ENCODE data around the gene SLC26A5.

SLC26A5 gene

DNA sequence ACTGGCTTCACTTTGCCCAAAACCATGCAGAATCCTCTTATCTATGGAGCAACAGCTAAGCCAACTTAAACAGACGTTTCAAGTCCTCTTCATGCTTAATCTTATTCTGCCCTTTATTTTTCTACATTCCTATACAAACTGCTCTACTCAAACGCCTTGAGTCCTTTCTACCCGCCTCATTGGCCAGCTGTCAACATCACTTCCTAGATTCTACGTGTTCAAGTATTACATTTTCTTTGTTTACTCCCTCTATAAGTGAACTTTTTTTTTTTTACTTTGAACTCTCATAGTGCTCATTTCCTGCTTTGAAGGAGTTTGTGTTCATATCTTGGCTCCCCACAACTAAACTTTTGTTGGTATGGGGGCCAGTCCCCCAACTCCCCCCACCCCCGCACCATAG, 28.9 kb upstream of the SLC26A5 start:
- no peaks in the 10 kb centered on the region for H3K9me3 ChIP-seq (ENCODE audit: control insufficient read depth, low read length)
- no peak overlapping the region for H3K4me3 ChIP-seq (ENCODE audit: insufficient read depth in 1 of 2, low read depth in 1 of 2, low read length in 2 of 2)
- no peaks in the 10 kb centered on the region for H3K36me3 ChIP-seq (ENCODE audit: control insufficient read depth in 1 of 2, insufficient read depth in 2 of 2, low read depth in 1 of 2, low read length in 2 of 2)
- 65% methylated on average over 4 of the region's 5 CpGs for WGBS
- H2BK5ac ChIP-seq (ENCODE audit: low read depth, low read length, poor library complexity, severe bottlenecking) = no peak overlapping the region
- no peak overlapping the region for H2BK12ac ChIP-seq (ENCODE audit: low read length in 2 of 2)
- H3K27me3 ChIP-seq (ENCODE audit: control insufficient read depth in 1 of 2, insufficient read depth in 1 of 2, low read length in 2 of 2) = no peaks in the 10 kb centered on the region
- H3K79me1 ChIP-seq (replicated peaks; ENCODE audit: low read length, poor library complexity, severe bottlenecking) = no peaks in the 10 kb centered on the region
- no peak overlapping the region for H4K91ac ChIP-seq (ENCODE audit: low read length)
- no peak overlapping the region for H2AK5ac ChIP-seq (ENCODE audit: low read length, severe bottlenecking)
- no peak overlapping the region for H2BK120ac ChIP-seq (ENCODE audit: low read depth, low read length)
- H3K14ac ChIP-seq (ENCODE audit: low read length in 2 of 2) = no peak overlapping the region
- no peak overlapping the region for H3K4me2 ChIP-seq (ENCODE audit: low read length, poor library complexity, severe bottlenecking)
- no peaks in the 10 kb centered on the region for H3K4me1 ChIP-seq (ENCODE audit: control insufficient read depth, insufficient read depth, low read depth, low read length)
- H3K23ac ChIP-seq (ENCODE audit: low read length in 2 of 2) = no peak overlapping the region
- H3K9ac ChIP-seq (ENCODE audit: low read length) = no peak overlapping the region
- no peak overlapping the region for H3K18ac ChIP-seq (ENCODE audit: low read depth in 1 of 2, low read length in 2 of 2)
- no peak overlapping the region for H3K27ac ChIP-seq (ENCODE audit: low read length, poor library complexity, severe bottlenecking)
- H2AFZ ChIP-seq (ENCODE audit: low read depth, low read length) = no peak overlapping the region
- H3K4ac ChIP-seq (ENCODE audit: low read depth in 1 of 2, low read length in 2 of 2) = no peak overlapping the region
- no peak for DNase-seq
- no peak overlapping the region for H2BK15ac ChIP-seq (ENCODE audit: low read depth, poor library complexity, severe bottlenecking)
- H4K8ac ChIP-seq (ENCODE audit: low read length) = no peak overlapping the region

DNA sequence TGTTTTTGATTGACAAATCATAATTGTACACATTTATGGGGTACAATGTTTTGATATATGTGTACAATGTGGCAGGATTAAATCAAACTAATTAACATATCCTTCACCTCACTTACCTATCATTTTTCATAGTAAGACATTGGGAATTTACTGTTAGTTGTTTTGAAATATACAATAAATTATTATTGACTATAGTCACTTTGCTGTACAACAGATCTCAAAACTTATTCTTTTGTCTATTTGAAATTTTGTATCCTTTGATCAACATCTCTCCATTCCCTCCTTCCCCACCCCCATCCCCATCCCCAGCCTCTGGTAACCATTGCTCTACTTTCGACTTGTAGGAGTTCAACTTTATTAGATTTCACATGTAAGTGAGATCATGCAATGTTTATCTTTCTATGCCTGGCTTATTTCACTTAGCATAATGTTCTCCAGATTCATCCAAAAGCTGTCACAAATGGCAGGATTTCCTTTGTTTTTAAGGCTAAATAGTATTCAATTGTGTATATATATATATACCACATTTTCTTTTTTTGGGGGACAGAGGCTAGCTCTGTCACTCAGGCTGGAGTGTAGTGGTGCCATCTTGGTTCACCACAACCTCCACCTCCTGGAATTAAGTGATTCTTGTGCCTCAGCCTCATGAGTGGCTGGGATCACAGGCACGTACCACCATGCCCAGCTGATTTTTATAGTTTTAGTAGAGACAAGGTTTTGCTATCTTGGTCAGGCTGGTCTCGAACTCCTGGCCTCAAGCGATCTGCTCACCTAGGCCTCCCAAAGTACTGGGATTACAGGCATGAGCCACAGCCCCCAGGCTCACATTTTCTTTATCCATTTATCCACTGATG, 23.3 kb upstream of the SLC26A5 start:
- H3K36me3 ChIP-seq (ENCODE audit: control insufficient read depth in 1 of 2, insufficient read depth in 2 of 2, low read depth in 1 of 2, low read length in 2 of 2) = no peaks in the 10 kb centered on the region
- no peak for DNase-seq
- 67% methylated on average over 3 of the region's 4 CpGs for WGBS

DNA sequence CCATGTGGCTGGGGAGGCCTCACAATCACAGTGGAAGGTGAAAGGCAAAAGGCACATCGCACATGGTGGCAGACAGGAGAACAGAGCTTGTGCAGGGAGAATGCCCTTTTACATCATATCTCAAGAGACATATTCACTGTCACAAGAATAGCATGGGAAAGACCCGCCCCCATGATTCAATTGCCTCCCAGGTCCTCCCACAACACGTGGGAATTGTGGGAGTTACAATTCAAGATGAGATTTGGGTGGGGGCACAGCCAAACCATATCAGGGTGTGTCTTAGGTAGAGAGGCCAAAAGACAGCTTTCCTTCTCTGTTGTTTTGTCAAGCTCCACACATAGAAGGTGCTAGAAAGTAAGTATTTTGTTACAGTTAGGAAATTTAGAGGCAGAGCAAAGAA, 20.8 kb upstream of the SLC26A5 start:
- H2BK15ac ChIP-seq (ENCODE audit: low read depth, poor library complexity, severe bottlenecking) = no peak overlapping the region
- WGBS = 45% methylated on average over 2 of the region's 3 CpGs
- no peak overlapping the region for H3K9ac ChIP-seq (ENCODE audit: low read length)
- H3K79me1 ChIP-seq (replicated peaks; ENCODE audit: low read length, poor library complexity, severe bottlenecking) = no peaks in the 10 kb centered on the region
- H3K9me3 ChIP-seq (ENCODE audit: control insufficient read depth, low read length) = no peaks in the 10 kb centered on the region
- H2BK120ac ChIP-seq (ENCODE audit: low read depth, low read length) = no peak overlapping the region
- DNase-seq = no peak
- no peak overlapping the region for H3K18ac ChIP-seq (ENCODE audit: low read depth in 1 of 2, low read length in 2 of 2)
- no peak overlapping the region for H3K4me2 ChIP-seq (ENCODE audit: low read length, poor library complexity, severe bottlenecking)
- no peak overlapping the region for H3K23ac ChIP-seq (ENCODE audit: low read length in 2 of 2)
- H4K91ac ChIP-seq (ENCODE audit: low read length) = no peak overlapping the region
- H3K36me3 ChIP-seq (ENCODE audit: control insufficient read depth in 1 of 2, insufficient read depth in 2 of 2, low read depth in 1 of 2, low read length in 2 of 2) = no peaks in the 10 kb centered on the region
- no peak overlapping the region for H2BK12ac ChIP-seq (ENCODE audit: low read length in 2 of 2)
- H2AFZ ChIP-seq (ENCODE audit: low read depth, low read length) = no peak overlapping the region
- no peak overlapping the region for H4K8ac ChIP-seq (ENCODE audit: low read length)
- H3K4me3 ChIP-seq (ENCODE audit: insufficient read depth in 1 of 2, low read depth in 1 of 2, low read length in 2 of 2) = no peak overlapping the region
- peaks cover 0 to 9% of the 10 kb centered on the region in 2 experiments for H3K27me3 ChIP-seq (ENCODE audit: control insufficient read depth in 1 of 2, insufficient read depth in 1 of 2, low read length in 2 of 2)
- H2AK5ac ChIP-seq (ENCODE audit: low read length, severe bottlenecking) = no peak overlapping the region
- H3K4me1 ChIP-seq (ENCODE audit: control insufficient read depth, insufficient read depth, low read depth, low read length) = no peaks in the 10 kb centered on the region
- H2BK5ac ChIP-seq (ENCODE audit: low read depth, low read length, poor library complexity, severe bottlenecking) = no peak overlapping the region
- H3K14ac ChIP-seq (ENCODE audit: low read length in 2 of 2) = no peak overlapping the region
- no peak overlapping the region for H3K4ac ChIP-seq (ENCODE audit: low read depth in 1 of 2, low read length in 2 of 2)
- no peak overlapping the region for H3K27ac ChIP-seq (ENCODE audit: low read length, poor library complexity, severe bottlenecking)

More for the DNA sequence above, 23.3 kb upstream of the SLC26A5 start:
- no peak overlapping the region for H3K4me2 ChIP-seq (ENCODE audit: low read length, poor library complexity, severe bottlenecking)
- H3K9me3 ChIP-seq (ENCODE audit: control insufficient read depth, low read length) = no peaks in the 10 kb centered on the region
- no peak overlapping the region for H4K8ac ChIP-seq (ENCODE audit: low read length)
- H3K4me3 ChIP-seq (ENCODE audit: insufficient read depth in 1 of 2, low read depth in 1 of 2, low read length in 2 of 2) = no peak overlapping the region
- H2BK15ac ChIP-seq (ENCODE audit: low read depth, poor library complexity, severe bottlenecking) = no peak overlapping the region
- no peak overlapping the region for H4K91ac ChIP-seq (ENCODE audit: low read length)
- no peak overlapping the region for H2AK5ac ChIP-seq (ENCODE audit: low read length, severe bottlenecking)
- no peak overlapping the region for H2BK5ac ChIP-seq (ENCODE audit: low read depth, low read length, poor library complexity, severe bottlenecking)
- H3K79me1 ChIP-seq (replicated peaks; ENCODE audit: low read length, poor library complexity, severe bottlenecking) = no peaks in the 10 kb centered on the region
- no peak overlapping the region for H3K27ac ChIP-seq (ENCODE audit: low read length, poor library complexity, severe bottlenecking)
- H3K23ac ChIP-seq (ENCODE audit: low read length in 2 of 2) = no peak overlapping the region
- H3K4me1 ChIP-seq (ENCODE audit: control insufficient read depth, insufficient read depth, low read depth, low read length) = no peaks in the 10 kb centered on the region
- H3K4ac ChIP-seq (ENCODE audit: low read depth in 1 of 2, low read length in 2 of 2) = no peak overlapping the region
- H3K27me3 ChIP-seq (ENCODE audit: control insufficient read depth in 1 of 2, insufficient read depth in 1 of 2, low read length in 2 of 2) = peaks cover 0 to 3% of the 10 kb centered on the region in 2 experiments
- no peak overlapping the region for H3K18ac ChIP-seq (ENCODE audit: low read depth in 1 of 2, low read length in 2 of 2)
- no peak overlapping the region for H3K14ac ChIP-seq (ENCODE audit: low read length in 2 of 2)
- H2AFZ ChIP-seq (ENCODE audit: low read depth, low read length) = no peak overlapping the region
- no peak overlapping the region for H2BK12ac ChIP-seq (ENCODE audit: low read length in 2 of 2)
- no peak overlapping the region for H3K9ac ChIP-seq (ENCODE audit: low read length)
- H2BK120ac ChIP-seq (ENCODE audit: low read depth, low read length) = no peak overlapping the region

DNA sequence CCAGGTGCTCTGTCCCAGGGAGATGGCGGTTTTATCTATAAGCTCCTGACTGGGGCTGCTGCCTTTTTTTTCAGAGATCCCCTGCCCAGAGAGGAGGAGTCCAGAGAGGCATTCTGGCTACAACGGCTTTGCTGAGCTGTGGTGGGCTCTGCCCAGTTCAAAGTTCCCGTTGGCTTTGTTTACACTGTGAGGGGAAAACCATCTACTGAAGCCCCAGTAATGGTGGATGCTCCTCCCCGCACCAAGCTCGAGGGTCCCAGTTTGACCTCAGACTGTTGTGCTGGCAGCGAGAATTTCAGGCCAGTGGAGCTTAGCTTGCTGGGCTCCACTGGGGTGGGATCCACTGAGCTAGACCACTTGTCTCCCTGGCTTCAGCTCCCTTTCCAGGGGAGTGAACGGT, 16.4 kb upstream of the SLC26A5 start:
- H2AK5ac ChIP-seq (ENCODE audit: low read length, severe bottlenecking) = no peak overlapping the region
- H3K4ac ChIP-seq (ENCODE audit: low read depth in 1 of 2, low read length in 2 of 2) = no peak overlapping the region
- H3K4me2 ChIP-seq (ENCODE audit: low read length, poor library complexity, severe bottlenecking) = no peak overlapping the region
- H2BK15ac ChIP-seq (ENCODE audit: low read depth, poor library complexity, severe bottlenecking) = no peak overlapping the region
- no peaks in the 10 kb centered on the region for H3K4me1 ChIP-seq (ENCODE audit: control insufficient read depth, insufficient read depth, low read depth, low read length)
- H3K9me3 ChIP-seq (ENCODE audit: control insufficient read depth, low read length) = no peaks in the 10 kb centered on the region
- no peak overlapping the region for H2BK12ac ChIP-seq (ENCODE audit: low read length in 2 of 2)
- H3K14ac ChIP-seq (ENCODE audit: low read length in 2 of 2) = no peak overlapping the region
- H3K4me3 ChIP-seq (ENCODE audit: insufficient read depth in 1 of 2, low read depth in 1 of 2, low read length in 2 of 2) = no peak overlapping the region
- H2BK120ac ChIP-seq (ENCODE audit: low read depth, low read length) = no peak overlapping the region
- H3K18ac ChIP-seq (ENCODE audit: low read depth in 1 of 2, low read length in 2 of 2) = no peak overlapping the region
- H4K8ac ChIP-seq (ENCODE audit: low read length) = no peak overlapping the region
- no peaks in the 10 kb centered on the region for H3K36me3 ChIP-seq (ENCODE audit: control insufficient read depth in 1 of 2, insufficient read depth in 2 of 2, low read depth in 1 of 2, low read length in 2 of 2)
- H3K9ac ChIP-seq (ENCODE audit: low read length) = no peak overlapping the region
- no peak for DNase-seq
- 75% methylated on average over 7 of the region's 7 CpGs for WGBS
- H3K79me1 ChIP-seq (replicated peaks; ENCODE audit: low read length, poor library complexity, severe bottlenecking) = no peaks in the 10 kb centered on the region
- H2AFZ ChIP-seq (ENCODE audit: low read depth, low read length) = no peak overlapping the region
- no peak overlapping the region for H3K23ac ChIP-seq (ENCODE audit: low read length in 2 of 2)
- no peak overlapping the region for H3K27ac ChIP-seq (ENCODE audit: low read length, poor library complexity, severe bottlenecking)
- no peak overlapping the region for H2BK5ac ChIP-seq (ENCODE audit: low read depth, low read length, poor library complexity, severe bottlenecking)
- H3K27me3 ChIP-seq (ENCODE audit: control insufficient read depth in 1 of 2, insufficient read depth in 1 of 2, low read length in 2 of 2) = peaks cover 0 to 9% of the 10 kb centered on the region in 2 experiments
- no peak overlapping the region for H4K91ac ChIP-seq (ENCODE audit: low read length)

Data from mesenchymal stem cell (in vitro differentiated cells and primary cell).